Calu3 (cell line): ENCODE data around the gene PSENEN. TPM values are rescaled to one million over a fixed set of nuclear protein-coding genes. Genes with fewer than 3 reads are reported as not detected.

Experiments
- BruUV-seq: library from RNA; stranded (reverse); fragments of 400-500 nt; replicated peaks from 2 replicates; lab custom pipeline; 2021; lab: Mats Ljungman, UMichigan
- CTCF ChIA-PET: fragments of 300-600 bp; sonication (Branson Sonifier 250); formaldehyde crosslinking; loops from one replicate; lab custom pipeline; 2022; ENCODE audit warnings: antibody characterized with exemption; lab: Charles Lee
- DNase-seq: peaks from one replicate; pipeline ENCODE4 v3.0.0; 2022
- H3K27ac Mint-ChIP-seq: one replicate; pipeline ENCODE4 v1.8.0; 2022; ENCODE audit warnings: mixed read lengths; ENCODE audit not compliant: unreplicated experiment
- H3K27me3 Mint-ChIP-seq: one replicate; pipeline ENCODE4 v1.8.0; 2022; ENCODE audit warnings: mixed read lengths; ENCODE audit not compliant: unreplicated experiment
- H3K36me3 Mint-ChIP-seq: one replicate; pipeline ENCODE4 v1.8.0; 2022; ENCODE audit warnings: mild to moderate bottlenecking, moderate library complexity, mixed read lengths; ENCODE audit not compliant: insufficient read depth, unreplicated experiment
- H3K4me1 Mint-ChIP-seq: one replicate; pipeline ENCODE4 v1.8.0; 2022; ENCODE audit warnings: mild to moderate bottlenecking, low read depth, mixed read lengths; ENCODE audit not compliant: unreplicated experiment
- H3K4me3 Mint-ChIP-seq: one replicate; pipeline ENCODE4 v1.8.0; 2022; ENCODE audit warnings: mild to moderate bottlenecking, low read depth, moderate library complexity, mixed read lengths; ENCODE audit not compliant: unreplicated experiment
- H3K9me3 Mint-ChIP-seq: one replicate; pipeline ENCODE4 v1.8.0; 2022; ENCODE audit warnings: low read depth, mixed read lengths; ENCODE audit not compliant: unreplicated experiment
- intact Hi-C: fragments of 100-400 bp; cut with micrococcal nuclease; formaldehyde crosslinking; loops from one replicate; pipeline ENCODE4 v1.10.0; 2022; ENCODE audit not compliant: unreplicated experiment
- total RNA-seq: library from RNA; stranded (reverse); gene quantifications from 2 replicates; pipeline ENCODE4 v1.2.3, GENCODE V29; 2022
- TF ChIP-seq, protein P1 (sequence below): fragments of 200-600 bp; IDR thresholded peaks from one replicate; pipeline ENCODE4 v1.8.0; 2022; ENCODE audit warnings: antibody characterized with exemption; ENCODE audit not compliant: unreplicated experiment

The PSENEN gene
- total RNA-seq, 1 experiment from 2014 or later, result 114 TPM

- Mint-ChIP-seq H3K4me3 (no peak overlapping the region), H3K4me1 (no peaks in the 10 kb centered on the region), H3K9me3 (no peaks in the 10 kb centered on the region), H3K27ac (peak overlapping the region; percentile 1), H3K27me3 (no peaks in the 10 kb centered on the region), H3K36me3 (peaks cover 72% of the 10 kb centered on the region)
- CTCF ChIA-PET, result interaction anchor here (1.2 kb wide), 1 partner anchor 224 kb away, joined by 3 read pairs; no protein-coding TSS in a partner anchor
- DNase-seq, result no peak
- intact Hi-C loops, result no loop called here
- TF ChIP-seq, protein P1, sequence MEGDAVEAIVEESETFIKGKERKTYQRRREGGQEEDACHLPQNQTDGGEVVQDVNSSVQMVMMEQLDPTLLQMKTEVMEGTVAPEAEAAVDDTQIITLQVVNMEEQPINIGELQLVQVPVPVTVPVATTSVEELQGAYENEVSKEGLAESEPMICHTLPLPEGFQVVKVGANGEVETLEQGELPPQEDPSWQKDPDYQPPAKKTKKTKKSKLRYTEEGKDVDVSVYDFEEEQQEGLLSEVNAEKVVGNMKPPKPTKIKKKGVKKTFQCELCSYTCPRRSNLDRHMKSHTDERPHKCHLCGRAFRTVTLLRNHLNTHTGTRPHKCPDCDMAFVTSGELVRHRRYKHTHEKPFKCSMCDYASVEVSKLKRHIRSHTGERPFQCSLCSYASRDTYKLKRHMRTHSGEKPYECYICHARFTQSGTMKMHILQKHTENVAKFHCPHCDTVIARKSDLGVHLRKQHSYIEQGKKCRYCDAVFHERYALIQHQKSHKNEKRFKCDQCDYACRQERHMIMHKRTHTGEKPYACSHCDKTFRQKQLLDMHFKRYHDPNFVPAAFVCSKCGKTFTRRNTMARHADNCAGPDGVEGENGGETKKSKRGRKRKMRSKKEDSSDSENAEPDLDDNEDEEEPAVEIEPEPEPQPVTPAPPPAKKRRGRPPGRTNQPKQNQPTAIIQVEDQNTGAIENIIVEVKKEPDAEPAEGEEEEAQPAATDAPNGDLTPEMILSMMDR, result no peak
- no TSS peak for BruUV-seq
These were observed 10.6 kb upstream of the PSENEN start for GRCh38 chr19:35734889-35735288.

DNA sequence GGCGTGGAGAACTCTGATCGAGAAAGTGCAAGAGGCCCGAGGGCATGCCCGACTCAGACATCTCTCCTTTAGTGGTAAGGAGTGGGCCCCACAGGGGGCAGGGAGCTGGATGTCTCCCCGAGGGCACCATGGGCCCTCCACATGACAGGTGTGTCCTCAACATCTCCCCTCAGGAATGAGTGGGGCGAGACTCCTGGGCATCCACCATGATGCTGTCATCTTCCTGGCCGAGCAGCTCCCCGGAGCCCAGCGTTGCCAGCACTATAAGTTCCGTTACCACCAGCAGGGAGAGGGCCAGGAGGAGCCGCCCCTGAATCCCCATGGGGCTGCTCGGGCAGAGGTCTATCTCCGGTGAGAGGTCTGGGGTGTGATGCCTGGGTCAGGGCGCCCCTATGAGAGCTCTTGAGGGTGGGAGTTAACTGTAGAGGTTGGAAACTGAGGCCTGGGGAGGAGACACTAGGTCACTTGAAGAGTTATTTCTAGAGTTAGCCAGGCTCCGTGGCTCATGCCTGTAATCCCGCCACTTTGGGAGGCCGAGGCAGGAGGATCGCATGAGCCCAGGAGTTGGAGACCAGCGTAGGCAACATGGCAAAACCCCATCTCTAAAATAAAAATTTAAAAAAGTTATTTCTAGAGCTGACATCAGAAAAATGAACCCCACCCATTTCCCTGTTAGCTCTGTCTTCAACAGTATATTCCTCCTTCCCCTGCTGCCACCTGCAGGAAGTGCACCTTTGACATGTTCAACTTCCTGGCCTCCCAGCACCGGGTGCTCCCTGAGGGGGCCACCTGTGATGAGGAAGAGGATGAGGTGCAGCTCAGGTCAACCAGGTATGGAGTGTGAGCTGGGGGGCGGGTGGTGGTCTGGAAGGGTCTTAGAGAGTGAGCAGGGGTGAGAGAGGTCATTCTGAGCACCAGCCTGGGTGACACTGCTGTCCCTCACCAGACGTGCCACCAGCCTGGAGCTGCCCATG, 8.3 kb upstream of the PSENEN start:
- no peak overlapping the region for H3K4me3 Mint-ChIP-seq
- intact Hi-C loops, result no loop called here
- TF ChIP-seq, protein P1, result peak; percentile 16
- no TSS peak for BruUV-seq
- no peaks in the 10 kb centered on the region for H3K9me3 Mint-ChIP-seq
- peaks cover 7% of the 10 kb centered on the region for H3K4me1 Mint-ChIP-seq
- H3K36me3 Mint-ChIP-seq, result peaks cover 75% of the 10 kb centered on the region
- CTCF ChIA-PET, result interaction anchor here (0.6 to 1.7 kb wide), 5 partner anchors 11 to 89 kb away, joined by 3 to 5 read pairs (median 3); partner anchors contain the start of genes COX6B1 and LIN37
- peak; percentile 34 for DNase-seq
- H3K27me3 Mint-ChIP-seq, result no peaks in the 10 kb centered on the region
- H3K27ac Mint-ChIP-seq, result peak overlapping the region; percentile 45

DNA sequence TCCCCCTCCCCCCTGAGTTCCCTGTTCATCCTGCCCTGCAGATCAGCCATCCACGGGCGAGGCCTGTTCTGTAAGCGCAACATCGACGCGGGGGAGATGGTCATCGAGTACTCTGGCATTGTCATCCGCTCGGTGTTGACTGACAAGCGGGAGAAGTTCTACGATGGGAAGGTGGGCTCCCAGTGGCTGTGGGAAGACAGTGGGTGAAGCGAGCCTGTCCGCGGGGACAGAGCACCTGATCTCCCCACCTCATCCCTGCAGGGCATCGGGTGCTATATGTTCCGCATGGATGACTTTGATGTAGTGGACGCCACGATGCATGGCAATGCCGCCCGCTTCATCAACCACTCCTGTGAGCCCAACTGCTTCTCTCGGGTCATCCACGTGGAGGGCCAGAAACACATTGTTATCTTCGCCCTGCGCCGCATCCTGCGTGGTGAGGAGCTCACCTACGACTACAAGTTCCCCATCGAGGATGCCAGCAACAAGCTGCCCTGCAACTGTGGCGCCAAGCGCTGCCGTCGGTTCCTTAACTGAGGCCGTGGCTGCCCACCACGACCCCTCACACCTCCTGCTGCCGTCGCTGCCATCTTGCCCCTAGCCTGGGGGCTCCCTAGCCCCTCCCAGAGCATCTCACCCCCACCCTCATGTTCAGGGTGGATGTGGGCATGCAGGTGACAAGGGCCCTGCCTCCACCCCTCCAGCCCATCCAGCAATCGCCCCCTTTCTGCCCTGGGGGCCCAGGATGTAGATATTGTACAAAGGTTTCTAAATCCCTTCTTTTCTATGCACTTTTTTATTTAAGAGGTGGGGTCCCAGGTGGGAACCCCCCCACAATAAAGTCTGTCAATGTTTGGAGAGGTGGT, 7.2 kb upstream of the PSENEN start:
- Mint-ChIP-seq H3K27me3 (no peaks in the 10 kb centered on the region), H3K9me3 (no peaks in the 10 kb centered on the region), H3K36me3 (peaks cover 83% of the 10 kb centered on the region), H3K4me3 (peak overlapping the region; percentile 97), H3K27ac (peak overlapping the region; percentile 72), H3K4me1 (peaks cover 7% of the 10 kb centered on the region)
- TF ChIP-seq, protein P1, result no peak
- intact Hi-C loops, result no loop called here
- no peak for DNase-seq
- CTCF ChIA-PET, result interaction anchor here (1.3 to 1.7 kb wide), 3 partner anchors 10 to 90 kb away, joined by 3 to 5 read pairs (median 5); partner anchors contain the start of genes COX6B1 and LIN37
- BruUV-seq, result TSS peak; percentile 70

DNA sequence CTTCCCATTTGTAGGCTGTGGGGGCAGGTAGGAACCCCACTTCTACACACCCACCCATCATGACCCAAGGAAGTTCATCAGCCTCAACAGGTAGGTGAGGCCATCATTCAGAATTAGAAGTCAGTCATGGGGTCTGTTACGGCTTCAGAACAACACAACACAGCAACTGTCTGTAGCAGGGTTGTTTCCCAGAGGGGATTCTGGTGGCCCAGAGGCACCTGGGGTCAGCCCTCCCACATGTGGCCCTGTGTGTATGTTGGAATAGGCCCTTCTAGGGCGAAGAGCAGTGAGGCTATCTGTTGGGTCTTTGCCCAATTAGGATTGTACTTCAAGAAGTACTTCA, 6.6 kb upstream of the PSENEN start:
- DNase-seq, result no peak
- Mint-ChIP-seq H3K4me1 (peaks cover 7% of the 10 kb centered on the region), H3K4me3 (peak overlapping the region; percentile 97), H3K27ac (peak overlapping the region; percentile 72), H3K9me3 (no peaks in the 10 kb centered on the region), H3K36me3 (peaks cover 80% of the 10 kb centered on the region), H3K27me3 (no peaks in the 10 kb centered on the region)
- TF ChIP-seq, protein P1, result no peak
- intact Hi-C loops, result no loop called here
- BruUV-seq, result no TSS peak
- CTCF ChIA-PET, result no interaction called here
